Retina (tissue), 1 donor: ENCODE data around the gene ATF7.
"Not testable (repeated sequence)": the region's sequence is repeated elsewhere in the genome, so short reads cannot be mapped to it uniquely, and the experiment has no call there.

Experiments
- DNase-seq: peaks from one replicate; pipeline ENCODE4 v3.0.0-alpha.2; 2016

The ATF7 gene

GRCh38 chr12:53594897-53595615 is 31.1 kb downstream of the ATF7 start:
- no peak for DNase-seq

GRCh38 chr12:53593707-53594106 is 32.5 kb downstream of the ATF7 start:
- no peak for DNase-seq

- DNase-seq, result no peak
Measured at GRCh38 chr12:53593031-53593430, 33.2 kb downstream of the ATF7 start.

- DNase-seq, result no peak
Measured at GRCh38 chr12:53592426-53592825, 33.8 kb downstream of the ATF7 start.

- DNase-seq, result peak; percentile 51
Measured at GRCh38 chr12:53591301-53592206, 34.6 kb downstream of the ATF7 start.

GRCh38 chr12:53590652-53591051 is 35.5 kb downstream of the ATF7 start:
- DNase-seq, result no peak

- no peak for DNase-seq
Measured at GRCh38 chr12:53589915-53590314, 36.3 kb downstream of the ATF7 start.

- no peak for DNase-seq
Measured at GRCh38 chr12:53589423-53589822, 36.8 kb downstream of the ATF7 start.

- DNase-seq, result no peak
Measured at GRCh38 chr12:53588123-53588522, 38.1 kb downstream of the ATF7 start.

- DNase-seq, result no peak
Measured at GRCh38 chr12:53586745-53587144, 39.4 kb downstream of the ATF7 start.

GRCh38 chr12:53585448-53586125 is 40.6 kb downstream of the ATF7 start:
- no peak for DNase-seq

GRCh38 chr12:53579545-53579955 is 46.6 kb downstream of the ATF7 start:
- DNase-seq, result no peak

- DNase-seq, result no peak
Measured at GRCh38 chr12:53578783-53579182, 47.4 kb downstream of the ATF7 start.

GRCh38 chr12:53577941-53578352 is 48.2 kb downstream of the ATF7 start:
- DNase-seq, result no peak

GRCh38 chr12:53575502-53576249 is 50.5 kb downstream of the ATF7 start:
- no peak for DNase-seq

- DNase-seq, result no peak
Measured at GRCh38 chr12:53572134-53572758, 53.9 kb downstream of the ATF7 start.

- DNase-seq, result no peak
Measured at GRCh38 chr12:53571295-53571694, 54.9 kb downstream of the ATF7 start.

GRCh38 chr12:53568809-53569557 is 57.2 kb downstream of the ATF7 start:
- DNase-seq, result no peak

- DNase-seq, result no peak
Measured at GRCh38 chr12:53567961-53568808, 58.0 kb downstream of the ATF7 start.

GRCh38 chr12:53565376-53565775 is 60.8 kb downstream of the ATF7 start:
- not testable (repeated sequence) for DNase-seq

- DNase-seq, result no peak
Measured at GRCh38 chr12:53564941-53565340, 61.2 kb downstream of the ATF7 start.
